ENCODE measurements around the gene FBN2.

GRCh38 chr5:128216860-128217531, 321.0 kb downstream of the FBN2 start:
- no peak for TF ChIP-seq CTCF (conservative IDR thresholded peaks at IDR 0.05)
- TF ChIP-seq ZFX (IDR thresholded peaks at IDR 0.05), result no peak

All from C4-2B (cell line).